Pancreas (tissue), 10 donors: ENCODE results near the gene ROBO1. TPM values are rescaled to one million over a fixed set of nuclear protein-coding genes. Genes with fewer than 3 reads are reported as not detected.

ENCODE experiments used
- ATAC-seq, 4 donors: fragments of 200-7000 bp; cut with Tn5 transposase; one replicate each; pipeline versions ENCODE4 v1.8.0 to v1.9.1; 2020; ENCODE audit warnings: mild to moderate bottlenecking in 4 of 4, moderate library complexity in 4 of 4
- DNase-seq, 6 donors: peaks; one replicate each; pipeline ENCODE4 v3.0.0-alpha.2; 2020
- FAIRE-seq: peaks from 2 replicates; lab custom pipeline; 2012; peaks lifted over from hg19 to GRCh38; lab: Jason Lieb, UNC
- H3K27ac ChIP-seq, 4 donors: fragments of 200-600 bp; sonication (generic); 1 replicate in 3 of 4; 2 replicates in 1 of 4; pipeline versions ENCODE4 v1.5.0 to v1.8.0; 2020
- H3K27me3 ChIP-seq, 4 donors: fragments of 200-600 bp; one replicate each; pipeline ENCODE4 v1.8.0; 2021
- H3K36me3 ChIP-seq, 3 donors: fragments of 200-600 bp; sonication (generic) in 1 of 3; one replicate each; pipeline versions ENCODE4 v1.5.0 to v1.8.0; 2020 to 2021
- H3K4me1 ChIP-seq, 3 donors: fragments of 200-600 bp; one replicate each; pipeline ENCODE4 v1.8.0; 2021
- H3K4me3 ChIP-seq, 4 donors: fragments of 200-600 bp; sonication (generic) in 2 of 4; one replicate each; pipeline versions ENCODE4 v1.5.0 to v1.8.0; 2020 to 2021
- H3K9me3 ChIP-seq, 4 donors: fragments of 200-600 bp; one replicate each; pipeline ENCODE4 v1.8.0; 2021
- CTCF ChIP-seq, 4 donors: fragments of 200-600 bp; sonication (generic) in 3 of 4; IDR thresholded peaks; one replicate each; pipeline versions ENCODE4 v1.5.0 to v1.8.0; 2021; ENCODE audit warnings: antibody characterized with exemption in 4 of 4
- WGBS, 2 donors: extraction: QIAGEN DNeasy Blood & Tissue Kit; methylation state at CpG; one replicate each; pipeline ENCODE4 v1.1.7; 2013; 5-methylcytosine and 5-hydroxymethylcytosine counted together
- intact Hi-C, 3 donors: fragments of 100-400 bp; cut with DNase I; formaldehyde crosslinking; loops; one replicate each; pipeline versions ENCODE4 v1.11.1 to v1.14.2; 2022
- polyA plus RNA-seq, 2 donors: library from polyadenylated mRNA; stranded (reverse); fragments of 200-250 nt; gene quantifications; one replicate each; pipeline ENCODE4 v1.2.3, GENCODE V29; 2013
- total RNA-seq, 6 donors: library from RNA; stranded (reverse); fragmentation: NEBNext Ultra II Directional in 4 of 6; extraction: Animal tissue kit (Norgen Biotek cat#: 25700) in 4 of 6; gene quantifications; one replicate each; pipeline versions ENCODE4 v1.2.1 to v1.2.4, GENCODE V29; 2021 to 2023
- donor health status: healthy with polysubstance abuse.
- donor health status: DM: no; HTN: no; CAD: no; lungs with moderate emphysema.
- donor health status: DM: no; HTN: no; CAD: no.
- donor health status: control.
- donor health status: control.
- donor health status: Bipolar disorder and iron deficiency.
- donor health status: DM: yes; HTN: yes; CAD: no.
- donor health status: DM: no; HTN: no; CAD: no.
- donor health status: DM: no; HTN: no; CAD: no.
- donor health status: DM: yes; HTN: yes; CAD: no.

The ROBO1 gene
- total and polyA plus RNA-seq, 8 donors, result 0.51 to 8.5 (median 2.8) TPM

- Histone ChIP-seq H3K4me1 (no peaks in the 10 kb centered on the region), H3K9me3 (no peaks in the 10 kb centered on the region), H3K36me3 (no peaks in the 10 kb centered on the region), H3K27me3 (no peaks in the 10 kb centered on the region), H3K27ac (no peak overlapping the region), H3K4me3 (no peak overlapping the region)
- intact Hi-C loops, result no loop called here
- TF ChIP-seq CTCF (IDR thresholded peaks at IDR 0.05), result no peak
- no peak for FAIRE-seq
- WGBS, 2 donors, result 48 to 52% methylated on average over 1 of the region's 1 CpG
- peak in 3 of 4 donors; percentile 40 to 61 (median 55) for ATAC-seq
- no peak for DNase-seq
Observed at GRCh38 chr3:78823859-78824258, 943.9 kb downstream of the ROBO1 start.

DNA sequence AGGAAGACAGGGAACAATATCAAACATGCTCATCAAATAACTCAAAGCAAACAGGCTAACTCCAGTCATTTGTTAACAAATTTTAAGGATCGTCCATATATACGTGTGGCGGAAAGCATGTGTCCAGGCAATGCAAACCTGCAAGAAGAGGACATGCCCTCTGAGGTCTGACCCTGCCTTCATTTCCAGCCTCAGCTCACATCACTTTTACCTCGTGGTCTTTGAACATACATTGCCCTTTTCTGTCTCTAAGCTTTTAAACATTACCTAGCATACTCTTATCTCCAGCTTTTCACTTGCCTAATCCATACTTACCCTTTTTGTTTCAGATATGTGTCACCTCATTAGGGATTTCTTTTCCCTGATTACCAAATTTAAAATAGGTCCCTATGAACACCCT, 944.4 kb downstream of the ROBO1 start:
- Histone ChIP-seq H3K4me1 (no peaks in the 10 kb centered on the region), H3K27me3 (no peaks in the 10 kb centered on the region), H3K36me3 (no peaks in the 10 kb centered on the region), H3K4me3 (no peak overlapping the region), H3K27ac (no peak overlapping the region), H3K9me3 (no peaks in the 10 kb centered on the region)
- FAIRE-seq (no peak), ATAC-seq (no peak), DNase-seq (no peak)
- TF ChIP-seq CTCF (IDR thresholded peaks at IDR 0.05), result no peak
- intact Hi-C loops, result no loop called here
- WGBS, 2 donors, result 54 to 64% methylated on average over 4 of the region's 4 CpGs

GRCh38 chr3:78822726-78823125, 945.1 kb downstream of the ROBO1 start:
- FAIRE-seq (no peak), DNase-seq (no peak), ATAC-seq (no peak)
- no peak for TF ChIP-seq CTCF (IDR thresholded peaks at IDR 0.05)
- intact Hi-C loops, result no loop called here
- Histone ChIP-seq H3K27me3 (no peaks in the 10 kb centered on the region), H3K9me3 (no peaks in the 10 kb centered on the region), H3K36me3 (no peaks in the 10 kb centered on the region), H3K27ac (no peak overlapping the region), H3K4me1 (no peaks in the 10 kb centered on the region), H3K4me3 (no peak overlapping the region)

GRCh38 chr3:78820542-78820941, 947.3 kb downstream of the ROBO1 start:
- Histone ChIP-seq H3K4me1 (no peaks in the 10 kb centered on the region), H3K36me3 (no peaks in the 10 kb centered on the region), H3K9me3 (no peaks in the 10 kb centered on the region), H3K4me3 (no peak overlapping the region), H3K27ac (no peak overlapping the region), H3K27me3 (no peaks in the 10 kb centered on the region)
- 46 to 68% methylated on average over 1 of the region's 1 CpG for WGBS, 2 donors
- no peak for ATAC-seq
- FAIRE-seq, result no peak
- intact Hi-C loops, result no loop called here
- no peak for TF ChIP-seq CTCF (IDR thresholded peaks at IDR 0.05)
- DNase-seq, result no peak

DNA sequence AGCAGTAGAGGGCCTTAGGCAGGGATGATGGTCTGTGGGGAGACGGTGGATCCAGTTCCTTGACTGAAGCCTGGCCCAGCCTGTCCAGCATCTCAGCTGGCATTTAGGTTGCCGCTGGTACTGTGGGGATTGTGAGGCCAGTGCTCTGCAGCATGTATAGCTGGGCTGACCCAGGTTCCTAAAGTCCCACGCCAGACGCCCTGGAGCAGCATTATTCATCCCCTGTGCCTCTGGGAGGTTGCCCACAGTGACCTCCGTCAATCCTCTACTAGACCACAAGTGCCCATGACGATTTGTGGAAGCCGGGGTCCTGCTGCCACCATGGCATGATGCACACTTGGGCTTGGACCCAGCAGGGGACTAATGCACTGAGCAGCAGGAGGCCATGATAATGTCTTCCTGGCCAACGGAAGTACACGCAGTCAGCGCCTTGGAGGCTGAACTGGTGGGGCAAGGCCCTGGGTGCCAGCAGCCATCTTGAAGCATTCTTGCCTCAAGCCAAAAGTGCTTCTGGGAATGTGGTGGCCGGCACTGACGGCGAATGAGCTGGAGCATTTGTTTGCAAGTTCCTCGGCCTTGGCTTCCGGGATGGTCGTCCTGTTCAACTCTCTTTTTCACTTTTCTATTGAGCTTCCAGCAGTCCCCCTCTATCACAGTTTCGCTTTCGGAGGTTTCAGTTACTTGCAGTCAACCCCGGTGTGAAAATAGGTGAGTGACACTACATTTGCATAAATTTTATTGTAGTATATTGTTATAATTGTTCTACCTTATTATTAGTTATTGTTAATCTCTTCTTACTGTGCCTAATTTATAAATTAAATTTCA, 949.4 kb downstream of the ROBO1 start:
- Histone ChIP-seq H3K36me3 (no peaks in the 10 kb centered on the region), H3K27me3 (no peaks in the 10 kb centered on the region), H3K27ac (no peak overlapping the region), H3K4me1 (peaks cover 0 to 10% (median 0%) of the 10 kb centered on the region in 3 donors), H3K9me3 (no peaks in the 10 kb centered on the region), H3K4me3 (no peak overlapping the region)
- WGBS, 2 donors, result 89 to 93% methylated on average over 19 of the region's 19 CpGs
- no peak for TF ChIP-seq CTCF (IDR thresholded peaks at IDR 0.05)
- intact Hi-C loops, result no loop called here
- ATAC-seq (no peak), FAIRE-seq (no peak), DNase-seq (peak in 2 of 6 donors; percentile 8 to 42)
